HCT116 (cell line): ENCODE measurements around the gene CCDC187. TPM values are rescaled to one million over a fixed set of nuclear protein-coding genes. Genes with fewer than 3 reads are reported as not detected.

Experiments used
- ATAC-seq: fragments of 200-7000 bp; cut with Tn5 transposase; 2 replicates; pipeline ENCODE4 v1.9.1; 2020; ENCODE audit warnings: mild to moderate bottlenecking, moderate library complexity
- BruUV-seq: library from RNA; stranded (reverse); fragments of 400-500 nt; replicated peaks from 2 replicates; lab custom pipeline; 2021; lab: Mats Ljungman, UMichigan
- CTCF ChIA-PET: fragments of 300-600 bp; sonication (Branson Sonifier 250); formaldehyde crosslinking; loops from one replicate; lab custom pipeline; 2021; ENCODE audit warnings: antibody characterized with exemption; lab: Charles Lee
- POLR2A ChIA-PET: fragments of 300-600, 350-600 bp; sonication (Branson Sonifier 250); formaldehyde crosslinking; loops from one replicate; lab custom pipeline; 2021; ENCODE audit warnings: antibody characterized with exemption; lab: Charles Lee
- RAD21 ChIA-PET, 2 experiments: fragments of 300-600 bp; sonication (Branson Sonifier 250); formaldehyde crosslinking; loops; one replicate each; lab custom pipeline; 2023; ENCODE audit warnings: low total read pairs in 2 of 2; ENCODE audit not compliant: uncharacterized antibody in 2 of 2, unreplicated experiment in 2 of 2, low non-redundant PET in 1 of 2; lab: Charles Lee
- DNase-seq: peaks from one replicate; pipeline ENCODE4 v3.0.0-alpha.2; 2010; ENCODE audit warnings: low read depth, low spot score
- H2AFZ ChIP-seq: fragments of 200-600 bp; shearing (Covaris generic), sonication (generic); 2 replicates; pipeline ENCODE4 v1.6.1; 2017; ENCODE audit warnings: low read depth, mixed run types, mixed read lengths, antibody characterized with exemption, low read length; ENCODE audit not compliant: poor library complexity, severe bottlenecking
- H3K27ac ChIP-seq: 2 replicates; pipeline ENCODE4 v1.5.1; 2012; ENCODE audit warnings: low read depth, low read length
- H3K27me3 ChIP-seq: fragments of 200-600 bp; sonication (generic); 2 replicates; pipeline ENCODE4 v1.6.1; 2016; ENCODE audit warnings: mixed run types, low read length, mixed read lengths; ENCODE audit not compliant: insufficient read depth
- H3K36me3 ChIP-seq, 2 experiments: fragments of 200-500 bp in 1 of 2; fragments of 200-600 bp in 1 of 2; sonication (Bioruptor generic) in 1 of 2; sonication (generic) in 1 of 2; 2 replicates each; pipeline versions ENCODE4 v1.5.1 to v1.6.1; 2014 to 2016; ENCODE audit warnings: low read length in 2 of 2, inconsistent platforms in 1 of 2, mixed read lengths in 1 of 2, mixed run types in 1 of 2; ENCODE audit not compliant: insufficient read depth in 2 of 2, control insufficient read depth in 1 of 2
- H3K4me1 ChIP-seq, 2 experiments: fragments of 200-600 bp in 1 of 2; sonication (generic) in 1 of 2; 2 replicates each; pipeline versions ENCODE4 v1.5.1 to v1.6.1; 2012 to 2017; ENCODE audit warnings: low read length in 2 of 2, inconsistent platforms in 1 of 2, mild to moderate bottlenecking in 1 of 2, mixed read lengths in 1 of 2, mixed run types in 1 of 2, moderate library complexity in 1 of 2; ENCODE audit not compliant: insufficient read depth in 2 of 2, control insufficient read depth in 1 of 2
- H3K4me2 ChIP-seq: fragments of 200-600 bp; sonication (generic); 2 replicates; pipeline ENCODE4 v1.6.1; 2017; ENCODE audit warnings: mixed run types, low read length, mixed read lengths
- H3K4me3 ChIP-seq, 2 experiments: fragments of 200-600 bp in 1 of 2; sonication (generic) in 1 of 2; replicated peaks in 1 of 2; 2 replicates each; pipeline ENCODE4 v1.5.1; 2011 to 2016; ENCODE audit warnings: low read length in 2 of 2, control low read depth in 1 of 2, low read depth in 1 of 2, mild to moderate bottlenecking in 1 of 2, mixed read lengths in 1 of 2, mixed run types in 1 of 2
- H3K79me2 ChIP-seq: fragments of 200-600 bp; sonication (generic); 2 replicates; pipeline ENCODE4 v1.6.1; 2017; ENCODE audit warnings: mild to moderate bottlenecking, mixed run types, low read length, moderate library complexity, mixed read lengths; ENCODE audit not compliant: insufficient read depth
- H3K9ac ChIP-seq: fragments of 200-600 bp; sonication (generic); 2 replicates; pipeline ENCODE4 v1.6.1; 2016; ENCODE audit warnings: low read length, mixed read lengths
- H3K9me2 ChIP-seq: fragments of 200-600 bp; sonication (generic), shearing (Covaris generic); 2 replicates; pipeline ENCODE4 v1.6.1; 2017; ENCODE audit warnings: mixed run types, mild to moderate bottlenecking, moderate library complexity; ENCODE audit not compliant: insufficient read depth
- H3K9me3 ChIP-seq, 2 experiments: fragments of 200-500 bp in 1 of 2; fragments of 200-600 bp in 1 of 2; sonication (Bioruptor generic) in 1 of 2; sonication (generic) in 1 of 2; 2 replicates each; pipeline ENCODE4 v1.6.1; 2014 to 2017; ENCODE audit warnings: low read length in 2 of 2, mixed read lengths in 2 of 2, inconsistent platforms in 1 of 2, low read depth in 1 of 2, mild to moderate bottlenecking in 1 of 2, mixed run types in 1 of 2, moderate library complexity in 1 of 2; ENCODE audit not compliant: control insufficient read depth in 1 of 2, insufficient read depth in 1 of 2
- H4K20me1 ChIP-seq: fragments of 200-600 bp; sonication (generic), shearing (Covaris generic); 2 replicates; pipeline ENCODE4 v1.6.1; 2017; ENCODE audit warnings: mixed run types, mild to moderate bottlenecking, moderate library complexity; ENCODE audit not compliant: insufficient read depth
- ELF1 ChIP-seq: IDR thresholded peaks from 2 replicates; pipeline ENCODE4 v1.6.1; 2012; ENCODE audit warnings: low read depth, borderline replicate concordance
- RAD21 ChIP-seq: IDR thresholded peaks from 2 replicates; pipeline ENCODE4 v1.6.1; 2012; ENCODE audit warnings: low read depth, mild to moderate bottlenecking
- SIN3A ChIP-seq: IDR thresholded peaks from 2 replicates; pipeline ENCODE4 v1.6.1; 2012; ENCODE audit warnings: low read depth
- SP1 ChIP-seq: IDR thresholded peaks from 2 replicates; pipeline ENCODE4 v1.6.1; 2012; ENCODE audit warnings: low read depth
- SRF ChIP-seq: IDR thresholded peaks from 2 replicates; pipeline ENCODE4 v1.6.1; 2012; ENCODE audit warnings: low read depth
- ZNF274 ChIP-seq: fragments of 200-500 bp; sonication (Bioruptor generic); IDR thresholded peaks from 2 replicates; pipeline ENCODE4 v1.6.1; 2014; ENCODE audit warnings: mild to moderate bottlenecking, low read depth, low read length, inconsistent platforms
- intact Hi-C: fragments of 100-400 bp; cut with micrococcal nuclease; formaldehyde crosslinking; loops from 2 replicates; pipeline ENCODE4 v1.10.0; 2022
- total RNA-seq: library from RNA; stranded (reverse); gene quantifications from one replicate; pipeline ENCODE4 v1.2.1, GENCODE V29; 2021; ENCODE audit not compliant: unreplicated experiment
- TF ChIP-seq, protein P1 (sequence below): IDR thresholded peaks from 2 replicates; pipeline ENCODE4 v1.6.1; 2012; ENCODE audit warnings: low read depth
- TF ChIP-seq, protein P2 (sequence below): IDR thresholded peaks from 2 replicates; pipeline ENCODE4 v1.6.1; 2011; ENCODE audit warnings: mild to moderate bottlenecking, low read length, moderate library complexity; ENCODE audit not compliant: insufficient replicate concordance; ENCODE audit errors: extremely low read depth

Gene CCDC187
- total RNA-seq, 1 experiment from 2014 or later = 4.6 TPM

DNA sequence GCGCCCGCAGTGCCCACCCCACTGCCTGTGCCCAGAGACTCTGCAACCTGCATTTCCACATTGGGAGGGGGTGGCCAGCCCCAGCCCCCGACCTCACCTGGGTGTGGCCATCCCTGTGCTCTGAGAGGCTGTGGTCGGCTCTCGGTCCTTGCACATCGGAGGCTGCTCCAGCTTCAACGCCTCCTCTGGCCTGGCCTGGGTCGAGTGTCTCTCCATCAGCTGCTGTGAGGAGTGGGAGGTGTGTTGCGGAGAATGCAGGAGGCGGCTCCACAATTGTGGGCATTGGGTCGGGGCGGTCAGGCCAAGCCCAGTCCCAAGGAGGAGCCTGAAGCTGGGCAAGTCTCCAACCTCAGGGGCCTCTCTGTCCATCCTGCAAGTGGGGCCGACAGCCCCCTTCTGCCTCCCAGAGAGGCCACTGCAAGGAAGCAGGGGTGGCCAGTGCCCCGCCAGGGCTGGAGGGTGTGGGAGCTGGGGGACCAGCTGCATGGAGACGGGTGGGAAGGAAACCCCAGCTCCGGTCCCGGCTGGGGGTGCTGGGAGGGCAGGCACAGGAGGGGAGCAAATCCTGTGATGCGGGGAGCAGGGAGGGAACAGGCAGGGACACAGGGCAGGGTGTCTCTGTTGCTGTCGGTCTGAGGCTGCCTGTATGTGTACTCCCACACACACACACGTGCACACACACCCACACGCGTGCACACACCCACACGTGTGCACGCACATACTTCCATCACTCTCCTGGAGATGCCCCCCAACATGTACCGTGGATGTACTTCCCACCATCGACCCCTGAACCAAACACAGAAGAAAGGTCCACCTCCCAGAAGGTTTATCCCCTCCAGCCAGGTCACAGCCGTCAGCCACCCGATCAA is 28.9 kb downstream of the CCDC187 start:
- DNase-seq (no peak), ATAC-seq (no peak)
- ChIA-PET CTCF (no interaction called here), POLR2A (no interaction called here), RAD21 (no interaction called here)
- Histone ChIP-seq H3K36me3 (no peaks in the 10 kb centered on the region), H3K9ac (no peak overlapping the region), H3K4me1 (no peaks in the 10 kb centered on the region), H2AFZ (no peak overlapping the region), H3K9me3 (no peaks in the 10 kb centered on the region), H4K20me1 (no peaks in the 10 kb centered on the region), H3K27ac (no peak overlapping the region), H3K4me3 (no peak overlapping the region), H3K4me2 (no peak overlapping the region), H3K9me2 (no peaks in the 10 kb centered on the region), H3K79me2 (no peaks in the 10 kb centered on the region), H3K27me3 (no peaks in the 10 kb centered on the region)
- no TSS peak for BruUV-seq
- intact Hi-C loops = no loop called here
- TF ChIP-seq, protein P1, sequence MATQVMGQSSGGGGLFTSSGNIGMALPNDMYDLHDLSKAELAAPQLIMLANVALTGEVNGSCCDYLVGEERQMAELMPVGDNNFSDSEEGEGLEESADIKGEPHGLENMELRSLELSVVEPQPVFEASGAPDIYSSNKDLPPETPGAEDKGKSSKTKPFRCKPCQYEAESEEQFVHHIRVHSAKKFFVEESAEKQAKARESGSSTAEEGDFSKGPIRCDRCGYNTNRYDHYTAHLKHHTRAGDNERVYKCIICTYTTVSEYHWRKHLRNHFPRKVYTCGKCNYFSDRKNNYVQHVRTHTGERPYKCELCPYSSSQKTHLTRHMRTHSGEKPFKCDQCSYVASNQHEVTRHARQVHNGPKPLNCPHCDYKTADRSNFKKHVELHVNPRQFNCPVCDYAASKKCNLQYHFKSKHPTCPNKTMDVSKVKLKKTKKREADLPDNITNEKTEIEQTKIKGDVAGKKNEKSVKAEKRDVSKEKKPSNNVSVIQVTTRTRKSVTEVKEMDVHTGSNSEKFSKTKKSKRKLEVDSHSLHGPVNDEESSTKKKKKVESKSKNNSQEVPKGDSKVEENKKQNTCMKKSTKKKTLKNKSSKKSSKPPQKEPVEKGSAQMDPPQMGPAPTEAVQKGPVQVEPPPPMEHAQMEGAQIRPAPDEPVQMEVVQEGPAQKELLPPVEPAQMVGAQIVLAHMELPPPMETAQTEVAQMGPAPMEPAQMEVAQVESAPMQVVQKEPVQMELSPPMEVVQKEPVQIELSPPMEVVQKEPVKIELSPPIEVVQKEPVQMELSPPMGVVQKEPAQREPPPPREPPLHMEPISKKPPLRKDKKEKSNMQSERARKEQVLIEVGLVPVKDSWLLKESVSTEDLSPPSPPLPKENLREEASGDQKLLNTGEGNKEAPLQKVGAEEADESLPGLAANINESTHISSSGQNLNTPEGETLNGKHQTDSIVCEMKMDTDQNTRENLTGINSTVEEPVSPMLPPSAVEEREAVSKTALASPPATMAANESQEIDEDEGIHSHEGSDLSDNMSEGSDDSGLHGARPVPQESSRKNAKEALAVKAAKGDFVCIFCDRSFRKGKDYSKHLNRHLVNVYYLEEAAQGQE = no peak
- no peak for TF ChIP-seq SIN3A
- no peak for TF ChIP-seq SP1
- TF ChIP-seq RAD21 = no peak
- TF ChIP-seq ZNF274 = no peak
- TF ChIP-seq ELF1 = no peak
- TF ChIP-seq, protein P2, sequence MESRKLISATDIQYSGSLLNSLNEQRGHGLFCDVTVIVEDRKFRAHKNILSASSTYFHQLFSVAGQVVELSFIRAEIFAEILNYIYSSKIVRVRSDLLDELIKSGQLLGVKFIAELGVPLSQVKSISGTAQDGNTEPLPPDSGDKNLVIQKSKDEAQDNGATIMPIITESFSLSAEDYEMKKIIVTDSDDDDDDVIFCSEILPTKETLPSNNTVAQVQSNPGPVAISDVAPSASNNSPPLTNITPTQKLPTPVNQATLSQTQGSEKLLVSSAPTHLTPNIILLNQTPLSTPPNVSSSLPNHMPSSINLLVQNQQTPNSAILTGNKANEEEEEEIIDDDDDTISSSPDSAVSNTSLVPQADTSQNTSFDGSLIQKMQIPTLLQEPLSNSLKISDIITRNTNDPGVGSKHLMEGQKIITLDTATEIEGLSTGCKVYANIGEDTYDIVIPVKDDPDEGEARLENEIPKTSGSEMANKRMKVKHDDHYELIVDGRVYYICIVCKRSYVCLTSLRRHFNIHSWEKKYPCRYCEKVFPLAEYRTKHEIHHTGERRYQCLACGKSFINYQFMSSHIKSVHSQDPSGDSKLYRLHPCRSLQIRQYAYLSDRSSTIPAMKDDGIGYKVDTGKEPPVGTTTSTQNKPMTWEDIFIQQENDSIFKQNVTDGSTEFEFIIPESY = no peak
- no peak for TF ChIP-seq SRF
